ENCODE results near the gene MEAK7. TPM values are rescaled to one million over a fixed set of nuclear protein-coding genes. Genes with fewer than 3 reads are reported as not detected.
"Not testable (repeated sequence)": the region's sequence is repeated elsewhere in the genome, so short reads cannot be mapped to it uniquely, and the experiment has no call there.

MEAK7 gene
- total RNA-seq, 1 experiment from 2014 or later = 30.9 TPM

- Mint-ChIP-seq H3K27me3 (ENCODE audit: insufficient read depth, unreplicated experiment) (no peaks in the 10 kb centered on the region), H3K27ac (ENCODE audit: unreplicated experiment) (no peak overlapping the region), H3K4me3 (ENCODE audit: unreplicated experiment) (no peak overlapping the region), H3K9me3 (ENCODE audit: unreplicated experiment) (no peaks in the 10 kb centered on the region), H3K36me3 (ENCODE audit: insufficient read depth, unreplicated experiment) (peaks cover 10% of the 10 kb centered on the region), H3K4me1 (ENCODE audit: low read depth, unreplicated experiment) (peaks cover 21% of the 10 kb centered on the region)
- ChIA-PET CTCF (interaction anchor here (0.6 to 1.6 kb wide), 4 partner anchors 9 to 99 kb away, joined by 3 to 5 read pairs (median 3); no protein-coding TSS in a partner anchor), POLR2A (no interaction called here)
- H3K4me1 ChIP-seq = peaks cover 23% of the 10 kb centered on the region
- intact Hi-C loops (cut with micrococcal nuclease; ENCODE audit: unreplicated experiment) = no loop called here
- H3K27me3 ChIP-seq (replicated peaks; ENCODE audit: control insufficient read depth, insufficient read depth, low read length) = no peaks in the 10 kb centered on the region
- no TSS peak for BruUV-seq (replicated peaks)
- no peak for TF ChIP-seq CTCF (IDR thresholded peaks at IDR 0.05; ENCODE audit: insufficient read depth in 1 of 2, low read depth in 1 of 2, low read length in 1 of 2, severe bottlenecking in 1 of 2, unreplicated experiment in 1 of 2)
- no peaks in the 10 kb centered on the region for H3K9me3 ChIP-seq
- no peak overlapping the region for H3K4me3 ChIP-seq (ENCODE audit: low read depth, low read length)
- DNase-seq = no peak
- no peaks in the 10 kb centered on the region for H3K36me3 ChIP-seq (ENCODE audit: control insufficient read depth, insufficient read depth, low read length)
Observed at GRCh38 chr16:84519855-84520254, 15.4 kb upstream of the MEAK7 start.

- H3K27me3 Mint-ChIP-seq (ENCODE audit: insufficient read depth, unreplicated experiment) = no peaks in the 10 kb centered on the region
- H3K9me3 Mint-ChIP-seq (ENCODE audit: unreplicated experiment) = no peaks in the 10 kb centered on the region
- no peak overlapping the region for H3K4me3 ChIP-seq (ENCODE audit: low read depth, low read length)
- BruUV-seq (replicated peaks) = no TSS peak
- no peak for TF ChIP-seq CTCF (IDR thresholded peaks at IDR 0.05; ENCODE audit: insufficient read depth in 1 of 2, low read depth in 1 of 2, low read length in 1 of 2, severe bottlenecking in 1 of 2, unreplicated experiment in 1 of 2)
- no peaks in the 10 kb centered on the region for H3K9me3 ChIP-seq
- H3K4me3 Mint-ChIP-seq (ENCODE audit: unreplicated experiment) = no peak overlapping the region
- H3K27me3 ChIP-seq (replicated peaks; ENCODE audit: control insufficient read depth, insufficient read depth, low read length) = no peaks in the 10 kb centered on the region
- H3K4me1 Mint-ChIP-seq (ENCODE audit: low read depth, unreplicated experiment) = peaks cover 29% of the 10 kb centered on the region
- no peak overlapping the region for H3K27ac Mint-ChIP-seq (ENCODE audit: unreplicated experiment)
- H3K36me3 Mint-ChIP-seq (ENCODE audit: insufficient read depth, unreplicated experiment) = peaks cover 11% of the 10 kb centered on the region
- peak in 1 of 2 experiments; percentile 55 for DNase-seq
- CTCF ChIA-PET = interaction anchor here (0.6 to 1.2 kb wide), 2 partner anchors 13 to 97 kb away, joined by 3 read pairs; no protein-coding TSS in a partner anchor
- intact Hi-C loops (cut with micrococcal nuclease; ENCODE audit: unreplicated experiment) = no loop called here
- no peaks in the 10 kb centered on the region for H3K36me3 ChIP-seq (ENCODE audit: control insufficient read depth, insufficient read depth, low read length)
- H3K4me1 ChIP-seq = peaks cover 31% of the 10 kb centered on the region
- POLR2A ChIA-PET = no interaction called here
Observed at GRCh38 chr16:84518804-84519341, 14.4 kb upstream of the MEAK7 start.

- BruUV-seq (replicated peaks); intact Hi-C loops (cut with micrococcal nuclease; ENCODE audit: unreplicated experiment); DNase-seq; H3K4me3 Mint-ChIP-seq (ENCODE audit: unreplicated experiment); H3K36me3 ChIP-seq (ENCODE audit: control insufficient read depth, insufficient read depth, low read length); H3K9me3 Mint-ChIP-seq (ENCODE audit: unreplicated experiment); H3K27me3 ChIP-seq (replicated peaks; ENCODE audit: control insufficient read depth, insufficient read depth, low read length); POLR2A ChIA-PET; H3K27ac Mint-ChIP-seq (ENCODE audit: unreplicated experiment); H3K9me3 ChIP-seq; H3K27me3 Mint-ChIP-seq (ENCODE audit: insufficient read depth, unreplicated experiment); H3K4me3 ChIP-seq (ENCODE audit: low read depth, low read length): not testable (repeated sequence)
- H3K4me1 Mint-ChIP-seq (ENCODE audit: low read depth, unreplicated experiment) = peaks cover 35% of the 10 kb centered on the region
- H3K4me1 ChIP-seq = peaks cover 36% of the 10 kb centered on the region
- peaks cover 10% of the 10 kb centered on the region for H3K36me3 Mint-ChIP-seq (ENCODE audit: insufficient read depth, unreplicated experiment)
- CTCF ChIA-PET = interaction anchor here (1.2 kb wide), 1 partner anchor 12 kb away, joined by 3 read pairs; no protein-coding TSS in a partner anchor
Observed at GRCh38 chr16:84518220-84518619, 13.8 kb upstream of the MEAK7 start.
